Tibial nerve (tissue), 4 donors: ENCODE results near the gene TP53RK.

ENCODE experiments used
- CTCF ChIP-seq, 5 experiments: fragments of 200-600 bp in 3 of 5; fragments of 450-650 bp in 2 of 5; sonication (generic) in 3 of 5; IDR thresholded peaks; one replicate each; pipeline ENCODE4 v1.5.1; 2016 to 2019; ENCODE audit warnings: antibody characterized with exemption in 5 of 5, mild to moderate bottlenecking in 3 of 5, moderate library complexity in 2 of 5
- EP300 ChIP-seq, 2 donors: sonication (generic); formaldehyde crosslinking; IDR thresholded peaks; one replicate each; pipeline ENCODE4 v1.6.1; 2017; ENCODE audit warnings: antibody characterized with exemption in 2 of 2, mild to moderate bottlenecking in 1 of 2
- POLR2A ChIP-seq, 2 donors: fragments of 450-650 bp; IDR thresholded peaks; one replicate each; pipeline ENCODE4 v1.6.1; 2017; ENCODE audit warnings: antibody characterized with exemption in 2 of 2, mild to moderate bottlenecking in 2 of 2, moderate library complexity in 2 of 2

- TF ChIP-seq EP300 (IDR thresholded peaks at IDR 0.05): no peak
- TF ChIP-seq CTCF (IDR thresholded peaks at IDR 0.05): no peak
- no peak for TF ChIP-seq POLR2A (IDR thresholded peaks at IDR 0.05)
These were observed 25.0 kb upstream of the TP53RK start for GRCh38 chr20:46713957-46714834.
